Sigmoid colon (tissue), 3 donors: ENCODE data around the gene MEDAG.

Source experiments
- POLR2A ChIP-seq, 2 donors: fragments of 450-650 bp; IDR thresholded peaks; one replicate each; pipeline ENCODE4 v1.6.1; 2016; ENCODE audit warnings: antibody characterized with exemption in 2 of 2, mild to moderate bottlenecking in 2 of 2, moderate library complexity in 2 of 2
- TF ChIP-seq, protein P1 (sequence below), 4 experiments: fragments of 450-650 bp in 3 of 4; fragments of 200-600 bp in 1 of 4; IDR thresholded peaks; one replicate each; pipeline ENCODE4 v1.5.1; 2016 to 2019; ENCODE audit warnings: antibody characterized with exemption in 4 of 4, mild to moderate bottlenecking in 3 of 4, moderate library complexity in 2 of 4

DNA sequence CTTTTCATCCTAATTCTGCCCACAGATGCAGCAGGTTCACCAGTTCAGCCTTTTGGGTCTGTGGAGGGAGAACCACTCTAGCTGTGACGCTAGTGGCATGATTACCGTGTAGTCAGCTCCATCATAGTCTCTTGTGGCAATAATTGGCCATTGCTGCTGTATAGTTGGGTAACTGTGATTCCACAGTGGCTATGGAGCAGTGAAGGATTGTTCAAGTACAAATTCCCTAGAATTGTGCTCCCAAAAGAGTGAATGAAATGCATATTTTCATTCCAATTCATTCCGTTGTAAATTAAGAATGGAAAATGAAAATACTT lies 27.2 kb downstream of the MEDAG start:
- TF ChIP-seq, protein P1, sequence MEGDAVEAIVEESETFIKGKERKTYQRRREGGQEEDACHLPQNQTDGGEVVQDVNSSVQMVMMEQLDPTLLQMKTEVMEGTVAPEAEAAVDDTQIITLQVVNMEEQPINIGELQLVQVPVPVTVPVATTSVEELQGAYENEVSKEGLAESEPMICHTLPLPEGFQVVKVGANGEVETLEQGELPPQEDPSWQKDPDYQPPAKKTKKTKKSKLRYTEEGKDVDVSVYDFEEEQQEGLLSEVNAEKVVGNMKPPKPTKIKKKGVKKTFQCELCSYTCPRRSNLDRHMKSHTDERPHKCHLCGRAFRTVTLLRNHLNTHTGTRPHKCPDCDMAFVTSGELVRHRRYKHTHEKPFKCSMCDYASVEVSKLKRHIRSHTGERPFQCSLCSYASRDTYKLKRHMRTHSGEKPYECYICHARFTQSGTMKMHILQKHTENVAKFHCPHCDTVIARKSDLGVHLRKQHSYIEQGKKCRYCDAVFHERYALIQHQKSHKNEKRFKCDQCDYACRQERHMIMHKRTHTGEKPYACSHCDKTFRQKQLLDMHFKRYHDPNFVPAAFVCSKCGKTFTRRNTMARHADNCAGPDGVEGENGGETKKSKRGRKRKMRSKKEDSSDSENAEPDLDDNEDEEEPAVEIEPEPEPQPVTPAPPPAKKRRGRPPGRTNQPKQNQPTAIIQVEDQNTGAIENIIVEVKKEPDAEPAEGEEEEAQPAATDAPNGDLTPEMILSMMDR (IDR thresholded peaks at IDR 0.05), result no peak
- TF ChIP-seq POLR2A (IDR thresholded peaks at IDR 0.05), result no peak
